GM08714 (cell line): ENCODE data around the gene ADTRP.

Experiments used
- H3K4me3 ChIP-seq: fragments of 200-500 bp; sonication (Bioruptor generic); 2 replicates; pipeline ENCODE4 v1.5.1; 2014; ENCODE audit warnings: mild to moderate bottlenecking, low read length, inconsistent platforms
- ZNF274 ChIP-seq: IDR thresholded peaks from 2 replicates; pipeline ENCODE4 v1.6.1; 2012; ENCODE audit warnings: mild to moderate bottlenecking, low read depth, low read length

Gene ADTRP

GRCh38 chr6:11778648-11779328 is at the start of gene ADTRP:
Gene ADTRP (minus strand): TSS chr6:11778803. CDS start chr6:11778759, 44 bp downstream.
- H3K4me3 ChIP-seq: no peak within 1 kb of the TSS

GRCh38 chr6:11826779-11827178 is 48.2 kb upstream of the ADTRP start:
- TF ChIP-seq ZNF274: no peak
- H3K4me3 ChIP-seq: no peak overlapping the region

More at GRCh38 chr6:11778648-11779328, at the start of gene ADTRP:
- TF ChIP-seq ZNF274: no peak

- TF ChIP-seq ZNF274: no peak
- no peak overlapping the region for H3K4me3 ChIP-seq
Measured at GRCh38 chr6:11824986-11825385, 46.4 kb upstream of the ADTRP start.

GRCh38 chr6:11822346-11822745 is 43.7 kb upstream of the ADTRP start:
- no peak for TF ChIP-seq ZNF274
- H3K4me3 ChIP-seq: no peak overlapping the region

- no peak overlapping the region for H3K4me3 ChIP-seq
- no peak for TF ChIP-seq ZNF274
Measured at GRCh38 chr6:11821781-11822180, 43.2 kb upstream of the ADTRP start.

- H3K4me3 ChIP-seq: no peak overlapping the region
- no peak for TF ChIP-seq ZNF274
Measured at GRCh38 chr6:11820821-11821220, 42.2 kb upstream of the ADTRP start.

- no peak overlapping the region for H3K4me3 ChIP-seq
- no peak for TF ChIP-seq ZNF274
Measured at GRCh38 chr6:11819486-11819885, 40.9 kb upstream of the ADTRP start.

- TF ChIP-seq ZNF274: no peak
Measured at GRCh38 chr6:11815231-11815630, 36.6 kb upstream of the ADTRP start.

GRCh38 chr6:11814819-11815218 is 36.2 kb upstream of the ADTRP start:
- H3K4me3 ChIP-seq: no peak overlapping the region
- TF ChIP-seq ZNF274: no peak

More at GRCh38 chr6:11815231-11815630, 36.6 kb upstream of the ADTRP start:
- no peak overlapping the region for H3K4me3 ChIP-seq

- H3K4me3 ChIP-seq: no peak overlapping the region
- no peak for TF ChIP-seq ZNF274
Measured at GRCh38 chr6:11814106-11814505, 35.5 kb upstream of the ADTRP start.

- H3K4me3 ChIP-seq: no peak overlapping the region
- no peak for TF ChIP-seq ZNF274
Measured at GRCh38 chr6:11813606-11814005, 35.0 kb upstream of the ADTRP start.

GRCh38 chr6:11812951-11813350 is 34.3 kb upstream of the ADTRP start:
- no peak for TF ChIP-seq ZNF274
- no peak overlapping the region for H3K4me3 ChIP-seq

- no peak for TF ChIP-seq ZNF274
- H3K4me3 ChIP-seq: no peak overlapping the region
Measured at GRCh38 chr6:11812439-11812838, 33.8 kb upstream of the ADTRP start.

GRCh38 chr6:11811644-11812264 is 33.2 kb upstream of the ADTRP start:
- H3K4me3 ChIP-seq: no peak overlapping the region
- TF ChIP-seq ZNF274: no peak

GRCh38 chr6:11810854-11811643 is 32.4 kb upstream of the ADTRP start:
- no peak for TF ChIP-seq ZNF274
- no peak overlapping the region for H3K4me3 ChIP-seq
